ENCODE results near the gene COPZ1.

DNA sequence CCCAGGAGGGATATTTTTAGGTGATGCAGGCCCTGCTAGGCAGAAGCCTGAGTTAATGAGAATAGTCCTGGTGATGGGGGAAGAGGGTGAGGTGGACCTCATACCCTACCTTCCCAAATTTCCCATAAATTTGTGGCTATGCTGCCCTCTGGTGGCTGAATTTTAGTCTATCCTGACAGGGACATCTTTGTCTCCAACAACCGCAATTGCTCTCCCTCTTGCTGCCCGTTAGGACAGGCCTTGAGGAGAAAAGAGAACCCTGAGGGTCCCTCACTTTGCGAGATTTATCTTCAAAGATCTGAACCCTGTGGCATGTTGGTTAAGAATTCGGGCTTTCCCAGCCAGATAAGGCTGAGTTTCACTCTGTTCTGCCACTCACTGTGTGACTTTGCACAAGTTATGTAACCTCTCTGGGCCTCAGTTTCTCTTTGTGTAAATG is 69.4 kb downstream of the COPZ1 start:
- TF ChIP-seq, protein P1, sequence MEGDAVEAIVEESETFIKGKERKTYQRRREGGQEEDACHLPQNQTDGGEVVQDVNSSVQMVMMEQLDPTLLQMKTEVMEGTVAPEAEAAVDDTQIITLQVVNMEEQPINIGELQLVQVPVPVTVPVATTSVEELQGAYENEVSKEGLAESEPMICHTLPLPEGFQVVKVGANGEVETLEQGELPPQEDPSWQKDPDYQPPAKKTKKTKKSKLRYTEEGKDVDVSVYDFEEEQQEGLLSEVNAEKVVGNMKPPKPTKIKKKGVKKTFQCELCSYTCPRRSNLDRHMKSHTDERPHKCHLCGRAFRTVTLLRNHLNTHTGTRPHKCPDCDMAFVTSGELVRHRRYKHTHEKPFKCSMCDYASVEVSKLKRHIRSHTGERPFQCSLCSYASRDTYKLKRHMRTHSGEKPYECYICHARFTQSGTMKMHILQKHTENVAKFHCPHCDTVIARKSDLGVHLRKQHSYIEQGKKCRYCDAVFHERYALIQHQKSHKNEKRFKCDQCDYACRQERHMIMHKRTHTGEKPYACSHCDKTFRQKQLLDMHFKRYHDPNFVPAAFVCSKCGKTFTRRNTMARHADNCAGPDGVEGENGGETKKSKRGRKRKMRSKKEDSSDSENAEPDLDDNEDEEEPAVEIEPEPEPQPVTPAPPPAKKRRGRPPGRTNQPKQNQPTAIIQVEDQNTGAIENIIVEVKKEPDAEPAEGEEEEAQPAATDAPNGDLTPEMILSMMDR (IDR thresholded peaks at IDR 0.05): peak in 5 of 6 experiments; percentile 53 to 77 (median 62)
- no peak for TF ChIP-seq POLR2A (IDR thresholded peaks at IDR 0.05)

Measured in thyroid gland (tissue), 4 donors.